GM12875 (cell line): ENCODE measurements around the gene PDE10A.
"Not testable (repeated sequence)": the region's sequence is repeated elsewhere in the genome, so short reads cannot be mapped to it uniquely, and the experiment has no call there.

Source experiments
- H3K4me3 ChIP-seq: one replicate; pipeline ENCODE4 v1.5.1; 2011; ENCODE audit warnings: low read depth, low read length, control low read depth
- TF ChIP-seq, protein P1 (sequence below): IDR thresholded peaks from 2 replicates; pipeline ENCODE4 v1.5.1; 2011; ENCODE audit warnings: low read depth, mild to moderate bottlenecking, control low read depth, inconsistent platforms, low read length, moderate library complexity, borderline replicate concordance; ENCODE audit not compliant: insufficient read depth

The PDE10A gene

DNA sequence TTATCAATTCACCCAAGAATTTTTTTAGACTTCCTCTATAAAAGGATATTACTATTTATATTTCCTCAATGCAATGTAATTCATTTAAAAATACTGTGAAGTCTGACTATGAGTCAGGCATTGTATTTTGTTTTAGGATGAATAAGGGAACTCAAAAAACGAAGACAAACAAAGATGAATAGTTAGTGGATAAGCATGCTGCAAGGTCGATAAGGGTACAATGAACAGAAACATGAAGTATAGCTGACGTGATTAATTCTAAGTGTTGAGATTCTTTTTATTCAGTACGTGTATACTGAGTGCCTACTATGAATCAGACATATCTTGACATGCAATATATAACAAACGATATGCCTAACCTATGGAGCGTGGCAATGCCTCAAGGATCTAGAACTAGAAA lies 105.4 kb downstream of the PDE10A start:
- no peak overlapping the region for H3K4me3 ChIP-seq
- TF ChIP-seq, protein P1, sequence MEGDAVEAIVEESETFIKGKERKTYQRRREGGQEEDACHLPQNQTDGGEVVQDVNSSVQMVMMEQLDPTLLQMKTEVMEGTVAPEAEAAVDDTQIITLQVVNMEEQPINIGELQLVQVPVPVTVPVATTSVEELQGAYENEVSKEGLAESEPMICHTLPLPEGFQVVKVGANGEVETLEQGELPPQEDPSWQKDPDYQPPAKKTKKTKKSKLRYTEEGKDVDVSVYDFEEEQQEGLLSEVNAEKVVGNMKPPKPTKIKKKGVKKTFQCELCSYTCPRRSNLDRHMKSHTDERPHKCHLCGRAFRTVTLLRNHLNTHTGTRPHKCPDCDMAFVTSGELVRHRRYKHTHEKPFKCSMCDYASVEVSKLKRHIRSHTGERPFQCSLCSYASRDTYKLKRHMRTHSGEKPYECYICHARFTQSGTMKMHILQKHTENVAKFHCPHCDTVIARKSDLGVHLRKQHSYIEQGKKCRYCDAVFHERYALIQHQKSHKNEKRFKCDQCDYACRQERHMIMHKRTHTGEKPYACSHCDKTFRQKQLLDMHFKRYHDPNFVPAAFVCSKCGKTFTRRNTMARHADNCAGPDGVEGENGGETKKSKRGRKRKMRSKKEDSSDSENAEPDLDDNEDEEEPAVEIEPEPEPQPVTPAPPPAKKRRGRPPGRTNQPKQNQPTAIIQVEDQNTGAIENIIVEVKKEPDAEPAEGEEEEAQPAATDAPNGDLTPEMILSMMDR = no peak

GRCh38 chr6:165556116-165556843 lies 106.8 kb downstream of the PDE10A start:
- TF ChIP-seq, protein P1 = no peak
- no peak overlapping the region for H3K4me3 ChIP-seq

DNA sequence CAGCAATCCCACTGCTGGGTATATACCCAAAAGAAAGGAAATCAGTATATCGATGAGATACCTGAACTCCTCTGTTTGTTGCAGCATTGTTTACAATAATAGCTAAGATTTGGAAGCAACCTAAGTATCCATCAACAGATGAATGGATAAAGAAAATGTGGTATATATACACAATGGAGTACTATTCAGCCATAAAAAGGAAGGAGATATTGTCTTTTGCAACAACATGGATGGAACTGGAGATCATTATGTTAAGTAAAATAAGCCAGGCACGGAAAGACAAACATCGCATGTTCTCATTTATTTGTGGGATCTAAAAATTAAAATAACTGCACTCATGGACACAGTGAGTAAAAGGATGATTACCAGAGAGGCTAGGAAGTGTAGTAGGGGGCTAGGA lies 108.4 kb downstream of the PDE10A start:
- not testable (repeated sequence) for H3K4me3 ChIP-seq

DNA sequence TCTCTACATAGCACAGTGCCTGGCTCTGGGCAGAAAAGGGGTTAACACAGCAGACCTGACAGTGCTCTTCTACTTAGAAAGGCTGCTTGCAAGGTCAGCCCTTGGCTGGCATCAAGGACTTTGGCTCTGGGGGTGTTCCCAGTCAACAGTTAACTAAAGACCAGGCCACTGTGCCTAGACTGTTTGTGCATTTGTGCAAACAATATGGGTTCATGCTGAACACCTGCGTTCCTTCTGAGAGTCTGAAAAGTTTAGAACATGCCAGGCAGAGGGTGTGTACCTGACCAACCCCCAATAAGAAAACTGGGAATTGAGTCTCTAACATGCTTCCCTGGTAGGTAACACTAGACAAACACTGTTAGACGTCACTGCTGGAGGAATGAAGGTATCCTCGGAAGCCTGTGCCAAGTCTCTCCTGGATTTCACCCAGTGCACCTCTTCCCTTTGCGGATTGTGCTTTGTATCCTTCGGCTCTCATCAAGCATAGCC lies 110.7 kb downstream of the PDE10A start:
- no peak overlapping the region for H3K4me3 ChIP-seq
- TF ChIP-seq, protein P1 = no peak

GRCh38 chr6:165551828-165552227 lies 111.2 kb downstream of the PDE10A start:
- H3K4me3 ChIP-seq = no peak overlapping the region
- TF ChIP-seq, protein P1 = no peak

DNA sequence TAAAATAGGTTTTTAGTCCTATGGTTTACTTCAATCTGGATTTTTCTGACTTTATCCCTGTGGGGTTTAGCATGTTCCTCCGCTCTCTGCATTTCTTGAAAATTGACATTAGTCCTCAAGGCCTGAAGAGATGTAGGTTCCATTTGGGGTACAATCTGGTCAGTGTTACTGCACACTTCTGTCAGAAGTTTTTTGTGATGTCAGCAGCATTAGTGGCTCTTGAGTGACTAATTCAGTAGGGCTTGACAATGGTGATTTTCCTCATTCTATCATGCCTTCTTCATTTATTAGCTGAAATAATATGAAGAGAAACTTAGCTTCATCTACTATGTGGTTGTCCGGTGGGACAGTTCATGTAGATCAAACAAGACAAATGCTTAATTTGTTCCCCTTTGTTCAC lies 114.6 kb downstream of the PDE10A start:
- no peak overlapping the region for H3K4me3 ChIP-seq
- TF ChIP-seq, protein P1 = no peak

- no peak overlapping the region for H3K4me3 ChIP-seq
- TF ChIP-seq, protein P1 = no peak
Observed at GRCh38 chr6:165545806-165546205, 117.2 kb downstream of the PDE10A start.
